Measurements from ENCODE around the gene SMAD2.
A peak's percentile ranks its signal among the peaks of the same experiment; 100 is the strongest.
"Not testable (repeated sequence)": the region's sequence is repeated elsewhere in the genome, so short reads cannot be mapped to it uniquely, and the experiment has no call there.

SMAD2 gene

GRCh38 chr18:47800756-47801155, 129.7 kb downstream of the SMAD2 start:
- DNase-seq (ENCODE audit: extremely low spot score, insufficient read length, low read depth) (no peak), FAIRE-seq (no peak)

- DNase-seq (ENCODE audit: extremely low spot score, insufficient read length, low read depth), result no peak
Measured at GRCh38 chr18:47800248-47800647, 130.2 kb downstream of the SMAD2 start.

GRCh38 chr18:47799376-47799775, 131.1 kb downstream of the SMAD2 start:
- DNase-seq (ENCODE audit: extremely low spot score, insufficient read length, low read depth), result no peak
- FAIRE-seq, result no peak

More at GRCh38 chr18:47800248-47800647, 130.2 kb downstream of the SMAD2 start:
- no peak for FAIRE-seq

DNA sequence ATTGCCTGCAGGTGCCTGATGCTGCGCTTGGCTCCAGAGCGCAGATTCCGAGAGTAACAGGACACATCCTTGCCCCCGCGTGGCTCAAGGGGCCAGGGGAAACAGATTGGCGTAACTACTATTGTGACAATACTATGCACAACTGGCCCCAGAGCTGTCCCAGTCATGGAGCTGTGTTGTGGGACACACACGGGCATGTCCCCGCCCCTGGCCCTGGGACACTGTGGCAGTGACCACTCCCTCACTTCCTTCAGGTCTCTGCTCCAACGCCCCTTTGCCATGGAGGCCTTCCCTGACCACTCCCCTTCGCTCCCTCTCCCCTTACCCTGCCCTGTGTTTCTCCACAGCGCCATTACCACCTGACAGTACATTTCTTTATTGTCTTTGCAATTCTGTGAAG, 132.1 kb downstream of the SMAD2 start:
- DNase-seq (ENCODE audit: extremely low spot score, insufficient read length, low read depth) (no peak), FAIRE-seq (no peak)

DNA sequence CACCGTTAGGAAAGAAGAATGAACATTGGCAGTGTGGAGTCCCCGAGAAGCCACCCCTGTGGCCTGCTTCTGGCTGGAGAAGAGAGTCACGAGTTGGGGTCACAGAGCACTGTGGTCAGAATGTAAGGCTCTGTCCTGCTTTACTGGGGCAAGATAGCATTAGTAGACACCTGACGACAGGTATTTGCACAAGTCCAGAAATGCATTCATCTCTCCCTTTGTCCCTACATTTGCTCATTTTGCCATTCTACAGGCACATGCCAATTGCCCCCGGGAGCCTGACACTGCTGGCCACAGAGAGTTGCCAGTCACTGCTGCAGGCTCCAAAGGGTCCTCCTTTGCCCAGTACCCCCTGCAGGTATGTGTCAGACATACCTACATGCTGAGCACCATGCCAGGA, 133.3 kb downstream of the SMAD2 start:
- FAIRE-seq (no peak), DNase-seq (ENCODE audit: extremely low spot score, insufficient read length, low read depth) (no peak)

- DNase-seq (ENCODE audit: extremely low spot score, insufficient read length, low read depth) (no peak), FAIRE-seq (no peak)
Measured at GRCh38 chr18:47795434-47795814, 135.0 kb downstream of the SMAD2 start.

- FAIRE-seq (no peak), DNase-seq (ENCODE audit: extremely low spot score, insufficient read length, low read depth) (no peak)
Measured at GRCh38 chr18:47794725-47795433, 135.6 kb downstream of the SMAD2 start.

- FAIRE-seq (no peak), DNase-seq (ENCODE audit: extremely low spot score, insufficient read length, low read depth) (no peak)
Measured at GRCh38 chr18:47793609-47794008, 136.8 kb downstream of the SMAD2 start.

DNA sequence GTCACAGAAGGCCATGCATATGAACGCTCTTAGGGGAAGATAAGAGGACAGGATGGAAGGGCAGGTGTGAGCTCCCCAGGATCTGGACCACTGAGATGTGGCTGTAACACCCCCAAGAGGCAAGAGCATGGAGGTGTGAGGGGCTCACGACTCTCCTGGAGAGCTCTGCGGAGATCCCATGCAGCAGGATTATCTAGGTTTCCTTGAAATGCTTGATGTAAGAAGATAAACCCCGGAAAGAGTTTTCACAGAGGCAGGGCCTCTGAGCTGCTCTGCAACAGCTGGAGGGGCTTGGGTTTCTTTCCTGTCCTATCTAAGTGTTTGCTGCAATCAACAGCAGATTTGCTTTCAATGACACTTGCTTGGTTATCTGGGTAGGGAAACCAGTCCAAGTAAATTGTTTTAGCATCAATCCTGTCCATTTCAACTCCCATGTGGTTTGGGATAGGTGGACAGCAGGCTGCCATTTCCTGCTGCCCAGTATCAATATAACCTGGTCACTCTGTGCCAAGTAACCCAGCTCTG, 138.9 kb downstream of the SMAD2 start:
- FAIRE-seq, result no peak
- DNase-seq (ENCODE audit: extremely low spot score, insufficient read length, low read depth), result no peak

GRCh38 chr18:47790036-47790435, 140.4 kb downstream of the SMAD2 start:
- no peak for FAIRE-seq
- no peak for DNase-seq (ENCODE audit: extremely low spot score, insufficient read length, low read depth)

DNA sequence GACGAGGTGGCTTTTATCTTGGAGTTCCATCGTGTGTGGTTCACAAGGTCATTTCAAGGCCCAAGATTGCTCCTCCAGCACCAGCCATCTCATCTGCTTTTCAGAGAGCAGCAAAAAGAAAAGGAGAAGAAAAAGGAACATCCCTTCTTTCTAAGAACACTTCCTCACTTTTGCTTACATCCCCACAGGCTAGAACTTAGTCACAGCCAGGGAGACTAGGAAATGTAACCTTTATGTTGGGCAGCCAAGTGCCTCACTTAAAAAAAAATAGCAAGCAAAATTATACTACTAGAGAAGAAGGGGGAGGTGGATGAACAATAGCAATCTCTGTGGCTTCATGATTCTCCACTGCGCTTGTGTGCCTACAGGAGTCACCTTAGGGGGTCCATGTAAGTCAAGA, 141.8 kb downstream of the SMAD2 start:
- DNase-seq (ENCODE audit: extremely low spot score, insufficient read length, low read depth) (no peak), FAIRE-seq (no peak)

GRCh38 chr18:47781561-47781960, 148.9 kb downstream of the SMAD2 start:
- DNase-seq (ENCODE audit: extremely low spot score, insufficient read length, low read depth) (no peak), FAIRE-seq (no peak)

GRCh38 chr18:47780011-47780725, 150.3 kb downstream of the SMAD2 start:
- no peak for FAIRE-seq
- no peak for DNase-seq (ENCODE audit: extremely low spot score, insufficient read length, low read depth)

GRCh38 chr18:47779381-47779780, 151.1 kb downstream of the SMAD2 start:
- FAIRE-seq (no peak), DNase-seq (ENCODE audit: extremely low spot score, insufficient read length, low read depth) (no peak)

- DNase-seq (ENCODE audit: extremely low spot score, insufficient read length, low read depth) (no peak), FAIRE-seq (no peak)
Measured at GRCh38 chr18:47777626-47778025, 152.8 kb downstream of the SMAD2 start.

GRCh38 chr18:47775961-47776360, 154.5 kb downstream of the SMAD2 start:
- FAIRE-seq (no peak), DNase-seq (ENCODE audit: extremely low spot score, insufficient read length, low read depth) (no peak)

GRCh38 chr18:47773931-47774330, 156.5 kb downstream of the SMAD2 start:
- DNase-seq (ENCODE audit: extremely low spot score, insufficient read length, low read depth) (no peak), FAIRE-seq (no peak)

DNA sequence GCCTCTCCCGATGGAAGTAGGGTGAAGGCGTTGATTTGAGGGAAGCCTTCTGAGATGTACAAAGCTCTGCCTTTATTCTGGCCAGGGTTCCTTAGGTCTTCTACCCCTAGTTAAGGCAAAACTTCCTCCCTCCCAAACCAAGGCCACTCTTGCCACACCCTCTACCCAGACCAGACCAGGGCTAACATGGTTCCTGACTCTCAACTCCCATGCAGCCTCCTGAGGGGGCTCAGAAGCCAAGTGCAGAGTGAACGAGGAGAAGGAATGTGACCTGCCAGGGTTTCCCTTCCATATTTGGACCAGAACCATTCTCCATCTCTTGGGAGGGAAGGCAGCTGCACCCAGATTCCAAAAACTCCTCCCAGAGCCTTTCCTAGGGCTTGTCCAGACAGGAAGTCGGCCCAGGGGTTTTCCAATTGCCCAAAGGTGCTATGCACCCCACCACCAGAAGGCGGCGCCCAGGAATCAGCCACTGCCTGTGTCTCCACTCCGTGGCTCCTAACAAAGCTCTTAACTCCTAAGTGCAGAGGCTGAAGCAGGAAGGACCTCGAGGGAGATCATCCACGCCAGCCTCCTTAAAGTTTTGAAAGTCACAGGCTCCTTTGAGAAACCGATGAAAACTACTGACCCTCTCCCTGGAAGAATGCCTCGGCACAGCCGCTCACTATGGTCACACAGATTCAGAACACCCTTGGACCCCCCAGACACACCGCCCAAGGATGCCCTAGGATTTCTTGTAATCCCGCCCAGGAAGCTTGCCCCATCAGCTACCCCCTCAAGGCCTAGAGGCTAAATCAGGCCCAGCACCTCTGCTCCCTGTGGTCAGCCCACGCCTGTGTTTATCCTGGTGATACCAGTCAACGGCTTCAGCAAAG, 157.8 kb downstream of the SMAD2 start:
- DNase-seq (ENCODE audit: extremely low spot score, insufficient read length, low read depth), result peak; percentile 43
- FAIRE-seq, result peak; percentile 72

DNA sequence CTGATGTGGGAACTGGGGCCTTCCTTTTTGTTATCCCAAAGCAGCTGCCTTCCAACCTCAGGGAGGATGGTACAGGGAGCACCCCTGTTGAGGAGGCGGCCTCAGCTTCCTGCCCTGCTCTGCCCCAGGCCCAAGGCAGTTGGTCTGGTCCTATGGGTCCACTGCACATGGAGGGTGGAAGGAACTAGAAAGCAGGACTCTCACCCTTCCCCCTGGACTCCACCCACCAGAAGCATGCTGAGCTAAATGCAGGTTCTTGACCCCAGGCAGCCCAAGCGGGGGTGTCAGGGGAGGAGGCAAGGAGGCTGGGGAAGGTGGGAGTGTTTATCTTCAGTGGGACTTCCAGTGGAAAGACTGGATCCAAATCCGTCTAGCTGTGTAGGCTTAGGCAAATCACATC, 158.5 kb downstream of the SMAD2 start:
- DNase-seq (ENCODE audit: extremely low spot score, insufficient read length, low read depth) (no peak), FAIRE-seq (no peak)

DNA sequence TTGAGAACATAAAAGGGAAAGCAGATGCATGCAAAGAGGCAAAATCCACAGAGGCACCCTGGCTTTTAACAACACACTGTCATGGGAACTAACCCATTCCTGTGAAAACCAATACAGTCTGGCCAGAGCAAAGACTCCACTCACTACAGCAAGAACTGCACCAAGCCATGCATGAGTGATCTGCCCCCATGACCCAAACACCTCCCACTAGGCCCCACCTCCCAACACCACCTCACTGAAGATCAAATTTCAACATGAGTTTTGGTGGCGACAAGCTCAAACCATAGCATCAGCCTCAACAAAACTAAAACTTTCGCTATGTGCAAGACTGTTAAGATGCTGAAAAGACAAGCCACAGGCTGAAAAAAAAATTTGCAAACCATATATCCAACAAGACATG, 162.8 kb downstream of the SMAD2 start:
- no peak for FAIRE-seq
- DNase-seq (ENCODE audit: extremely low spot score, insufficient read length, low read depth), result no peak

DNA sequence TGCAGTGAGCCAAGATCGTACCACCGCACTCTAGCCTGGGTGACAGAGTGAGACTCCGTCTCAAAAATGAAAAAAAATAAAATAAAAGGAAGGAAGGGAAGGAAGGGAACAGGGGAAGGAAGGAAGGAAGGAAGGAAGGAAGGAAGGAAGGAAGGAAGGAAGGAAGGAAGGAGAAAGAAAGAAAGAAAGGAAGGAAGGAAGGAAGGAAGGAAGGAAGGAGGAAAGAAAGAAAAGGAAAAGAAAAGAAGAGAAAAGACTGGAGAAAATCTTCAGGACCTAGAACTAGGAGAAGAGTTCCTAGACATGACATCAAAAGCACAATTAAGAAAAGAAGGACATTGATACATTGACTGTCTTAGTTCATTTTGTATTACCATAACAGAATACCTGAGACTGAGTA, 163.3 kb downstream of the SMAD2 start:
- not testable (repeated sequence) for DNase-seq (ENCODE audit: extremely low spot score, insufficient read length, low read depth); FAIRE-seq
